Astrocyte (in vitro differentiated cells and primary cell): ENCODE measurements around the gene RAET1L. TPM values are rescaled to one million over a fixed set of nuclear protein-coding genes. Genes with fewer than 3 reads are reported as not detected.

Experiments
- DNase-seq: peaks from one replicate; pipeline ENCODE4 v3.0.0-alpha.2; 2010; ENCODE audit warnings: low read depth
- FAIRE-seq: peaks from 2 replicates; lab custom pipeline; 2011; peaks lifted over from hg19 to GRCh38; lab: Jason Lieb, UNC
- H2AFZ ChIP-seq: 2 replicates; pipeline ENCODE4 v1.6.0; 2012; ENCODE audit warnings: low read depth, low read length, inconsistent platforms
- H3K27ac ChIP-seq: 2 replicates; pipeline ENCODE4 v1.5.1; 2011; ENCODE audit warnings: low read depth, low read length, inconsistent platforms
- H3K27me3 ChIP-seq: 2 replicates; pipeline ENCODE4 v1.6.0; 2011; ENCODE audit warnings: low read length, inconsistent platforms; ENCODE audit not compliant: insufficient read depth
- H3K36me3 ChIP-seq: 2 replicates; pipeline ENCODE4 v1.5.1; 2011; ENCODE audit warnings: low read length, inconsistent platforms; ENCODE audit not compliant: insufficient read depth
- H3K4me1 ChIP-seq: 2 replicates; pipeline ENCODE4 v1.5.1; 2011; ENCODE audit warnings: low read length, inconsistent platforms; ENCODE audit not compliant: insufficient read depth
- H3K4me2 ChIP-seq: 2 replicates; pipeline ENCODE4 v1.6.0; 2012; ENCODE audit warnings: low read length, inconsistent platforms
- H3K4me3 ChIP-seq: 2 replicates; pipeline ENCODE4 v1.5.1; 2011; ENCODE audit warnings: low read depth, mild to moderate bottlenecking, low read length, inconsistent platforms; ENCODE audit not compliant: insufficient read depth
- H3K79me2 ChIP-seq: 2 replicates; pipeline ENCODE4 v1.6.0; 2012; ENCODE audit warnings: mild to moderate bottlenecking, low read length, inconsistent platforms; ENCODE audit not compliant: insufficient read depth
- H3K9ac ChIP-seq: 2 replicates; pipeline ENCODE4 v1.6.0; 2012; ENCODE audit warnings: mild to moderate bottlenecking, low read length, inconsistent platforms
- H3K9me3 ChIP-seq: 2 replicates; pipeline ENCODE4 v1.5.1; 2012; ENCODE audit warnings: low read depth, mild to moderate bottlenecking, low read length, inconsistent platforms; ENCODE audit not compliant: insufficient read depth
- H4K20me1 ChIP-seq: 2 replicates; pipeline ENCODE4 v1.6.0; 2012; ENCODE audit warnings: low read length, inconsistent platforms; ENCODE audit not compliant: insufficient read depth
- H3K27ac Mint-ChIP-seq: one replicate; pipeline ENCODE4 v1.8.0; 2021; ENCODE audit warnings: mild to moderate bottlenecking, mixed read lengths; ENCODE audit not compliant: unreplicated experiment
- H3K27me3 Mint-ChIP-seq: one replicate; pipeline ENCODE4 v1.8.0; 2021; ENCODE audit warnings: low read depth, mixed read lengths; ENCODE audit not compliant: unreplicated experiment
- H3K36me3 Mint-ChIP-seq: one replicate; pipeline ENCODE4 v1.8.0; 2021; ENCODE audit warnings: low read depth, mixed read lengths; ENCODE audit not compliant: unreplicated experiment
- H3K4me1 Mint-ChIP-seq: one replicate; pipeline ENCODE4 v1.8.0; 2021; ENCODE audit warnings: low read depth, mixed read lengths; ENCODE audit not compliant: unreplicated experiment
- H3K4me3 Mint-ChIP-seq: one replicate; pipeline ENCODE4 v1.8.0; 2021; ENCODE audit warnings: mild to moderate bottlenecking, moderate library complexity, mixed read lengths; ENCODE audit not compliant: unreplicated experiment
- H3K9me3 Mint-ChIP-seq: one replicate; pipeline ENCODE4 v1.8.0; 2021; ENCODE audit warnings: mild to moderate bottlenecking, mixed read lengths; ENCODE audit not compliant: unreplicated experiment
- EZH2 ChIP-seq: IDR thresholded peaks from 2 replicates; pipeline ENCODE4 v1.6.1; 2012; ENCODE audit warnings: mild to moderate bottlenecking, low read length, inconsistent platforms; ENCODE audit not compliant: insufficient read depth
- total RNA-seq: library from RNA; stranded (reverse); gene quantifications from 2 replicates; pipeline ENCODE4 v1.2.1, GENCODE V29; 2021
- TF ChIP-seq, protein P1 (sequence below): IDR thresholded peaks from 2 replicates; pipeline ENCODE4 v1.5.1; 2011; ENCODE audit warnings: low read depth, mild to moderate bottlenecking, inconsistent platforms, low read length, moderate library complexity; ENCODE audit not compliant: insufficient read depth

Gene RAET1L
- total RNA-seq, 1 donor from 2014 or later = not detected

- Histone ChIP-seq H3K36me3 (no peaks in the 10 kb centered on the region), H4K20me1 (no peaks in the 10 kb centered on the region), H2AFZ (no peak overlapping the region), H3K79me2 (no peaks in the 10 kb centered on the region), H3K27me3 (peaks cover 29% of the 10 kb centered on the region), H3K4me1 (peaks cover 4% of the 10 kb centered on the region), H3K9me3 (no peaks in the 10 kb centered on the region), H3K4me3 (no peak overlapping the region), H3K27ac (no peak overlapping the region), H3K4me2 (no peak overlapping the region), H3K9ac (no peak overlapping the region)
- H3K27me3 Mint-ChIP-seq = peaks cover 73% of the 10 kb centered on the region
- H3K27ac Mint-ChIP-seq = no peak overlapping the region
- FAIRE-seq = no peak
- H3K36me3 Mint-ChIP-seq = peaks cover 2% of the 10 kb centered on the region
- H3K4me1 Mint-ChIP-seq = peaks cover 9% of the 10 kb centered on the region
- H3K4me3 Mint-ChIP-seq = no peak overlapping the region
- TF ChIP-seq, protein P1, sequence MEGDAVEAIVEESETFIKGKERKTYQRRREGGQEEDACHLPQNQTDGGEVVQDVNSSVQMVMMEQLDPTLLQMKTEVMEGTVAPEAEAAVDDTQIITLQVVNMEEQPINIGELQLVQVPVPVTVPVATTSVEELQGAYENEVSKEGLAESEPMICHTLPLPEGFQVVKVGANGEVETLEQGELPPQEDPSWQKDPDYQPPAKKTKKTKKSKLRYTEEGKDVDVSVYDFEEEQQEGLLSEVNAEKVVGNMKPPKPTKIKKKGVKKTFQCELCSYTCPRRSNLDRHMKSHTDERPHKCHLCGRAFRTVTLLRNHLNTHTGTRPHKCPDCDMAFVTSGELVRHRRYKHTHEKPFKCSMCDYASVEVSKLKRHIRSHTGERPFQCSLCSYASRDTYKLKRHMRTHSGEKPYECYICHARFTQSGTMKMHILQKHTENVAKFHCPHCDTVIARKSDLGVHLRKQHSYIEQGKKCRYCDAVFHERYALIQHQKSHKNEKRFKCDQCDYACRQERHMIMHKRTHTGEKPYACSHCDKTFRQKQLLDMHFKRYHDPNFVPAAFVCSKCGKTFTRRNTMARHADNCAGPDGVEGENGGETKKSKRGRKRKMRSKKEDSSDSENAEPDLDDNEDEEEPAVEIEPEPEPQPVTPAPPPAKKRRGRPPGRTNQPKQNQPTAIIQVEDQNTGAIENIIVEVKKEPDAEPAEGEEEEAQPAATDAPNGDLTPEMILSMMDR = no peak
- no peak for TF ChIP-seq EZH2
- peaks cover 7% of the 10 kb centered on the region for H3K9me3 Mint-ChIP-seq
- no peak for DNase-seq
Observed at GRCh38 chr6:150029276-150029675, 3.9 kb upstream of the RAET1L start.

GRCh38 chr6:150028799-150029198, 3.5 kb upstream of the RAET1L start:
- Histone ChIP-seq H3K27me3 (peaks cover 29% of the 10 kb centered on the region), H2AFZ (no peak overlapping the region), H4K20me1 (no peaks in the 10 kb centered on the region), H3K9me3 (no peaks in the 10 kb centered on the region), H3K9ac (no peak overlapping the region), H3K4me3 (no peak overlapping the region), H3K4me2 (no peak overlapping the region), H3K4me1 (peaks cover 4% of the 10 kb centered on the region), H3K27ac (no peak overlapping the region), H3K79me2 (no peaks in the 10 kb centered on the region), H3K36me3 (no peaks in the 10 kb centered on the region)
- DNase-seq = no peak
- peaks cover 71% of the 10 kb centered on the region for H3K27me3 Mint-ChIP-seq
- TF ChIP-seq, protein P1 = no peak
- TF ChIP-seq EZH2 = no peak
- peaks cover 7% of the 10 kb centered on the region for H3K9me3 Mint-ChIP-seq
- H3K36me3 Mint-ChIP-seq = peaks cover 2% of the 10 kb centered on the region
- FAIRE-seq = no peak
- H3K4me1 Mint-ChIP-seq = peaks cover 9% of the 10 kb centered on the region
- no peak overlapping the region for H3K4me3 Mint-ChIP-seq
- H3K27ac Mint-ChIP-seq = no peak overlapping the region

DNA sequence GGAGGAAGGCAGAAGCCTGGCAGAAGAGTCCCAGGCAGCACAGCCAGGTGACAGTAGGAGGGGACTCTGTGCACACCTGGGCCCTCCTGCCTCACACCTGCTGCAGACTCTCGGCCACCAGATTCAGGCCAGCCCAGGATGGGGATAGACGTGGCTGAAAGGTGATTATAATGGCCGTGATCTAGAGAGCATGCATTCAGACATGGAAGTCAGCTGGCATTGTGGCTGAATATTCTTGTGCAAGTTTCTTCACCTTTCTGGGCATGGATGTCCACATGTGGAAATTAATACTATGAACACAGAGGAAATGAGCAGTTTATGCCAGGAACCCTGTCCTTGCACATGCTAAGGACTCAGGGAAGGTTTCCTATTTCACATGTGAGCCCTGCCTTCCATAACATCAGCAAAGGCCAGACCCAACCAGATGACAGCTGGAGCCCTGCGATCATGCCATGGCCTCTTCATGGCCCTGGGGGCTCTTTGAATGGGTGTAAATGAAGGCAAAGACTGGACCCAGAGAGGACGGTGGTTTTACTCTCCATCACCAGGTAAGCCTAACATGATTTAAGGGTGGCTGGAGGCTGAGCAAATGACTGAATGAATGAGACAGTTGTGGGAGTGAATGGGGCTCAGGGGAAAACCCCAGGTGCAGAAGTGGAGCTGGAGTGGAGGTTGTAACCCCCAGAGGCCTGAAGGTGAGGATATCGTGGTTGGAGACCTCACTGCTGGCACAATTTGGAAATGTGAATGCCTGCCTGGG, 2.7 kb upstream of the RAET1L start:
- Histone ChIP-seq H3K79me2 (no peaks in the 10 kb centered on the region), H3K27ac (no peak overlapping the region), H3K4me2 (no peak overlapping the region), H4K20me1 (no peaks in the 10 kb centered on the region), H2AFZ (no peak overlapping the region), H3K4me1 (peaks cover 4% of the 10 kb centered on the region), H3K4me3 (no peak overlapping the region), H3K9ac (no peak overlapping the region), H3K9me3 (no peaks in the 10 kb centered on the region), H3K36me3 (no peaks in the 10 kb centered on the region), H3K27me3 (peaks cover 23% of the 10 kb centered on the region)
- Mint-ChIP-seq H3K4me1 (peaks cover under 1% of the 10 kb centered on the region), H3K4me3 (no peak overlapping the region), H3K27ac (no peak overlapping the region), H3K9me3 (peaks cover 3% of the 10 kb centered on the region), H3K36me3 (peaks cover 2% of the 10 kb centered on the region), H3K27me3 (peaks cover 74% of the 10 kb centered on the region)
- no peak for TF ChIP-seq EZH2
- TF ChIP-seq, protein P1 = no peak
- no peak for DNase-seq
- FAIRE-seq = no peak
